Measurements from ENCODE around the gene LAMA3. TPM values are rescaled to one million over a fixed set of nuclear protein-coding genes. Genes with fewer than 3 reads are reported as not detected.

LAMA3 gene
- total RNA-seq, 1 donor from 2014 or later, result 106 TPM

DNA sequence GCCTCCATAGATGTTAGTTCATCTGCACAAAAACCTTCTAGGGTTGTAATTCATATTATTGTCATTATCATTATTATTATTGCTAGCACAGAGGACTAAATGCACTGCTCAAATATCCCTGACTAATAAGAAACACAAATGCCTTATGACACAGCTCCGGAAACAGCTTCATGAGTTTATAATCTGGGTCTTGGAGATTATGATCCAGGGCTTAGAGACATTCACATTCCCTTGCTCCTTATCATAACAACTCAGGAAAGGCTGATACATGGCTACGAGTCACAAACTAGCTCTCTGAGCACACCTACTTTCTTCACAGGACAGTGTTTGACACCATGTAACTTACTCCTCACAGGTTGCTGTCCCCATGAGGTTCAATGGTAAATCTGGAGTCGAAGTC is 223.1 kb downstream of the LAMA3 start:
- intact Hi-C loops (cut with DNase I), result no loop called here
- Histone ChIP-seq H3K27ac (no peak overlapping the region), H3K4me3 (no peak overlapping the region), H3K9me3 (no peaks in the 10 kb centered on the region), H3K36me3 (peaks cover 0 to 69% of the 10 kb centered on the region in 2 donors), H3K4me1 (no peaks in the 10 kb centered on the region), H3K27me3 (no peaks in the 10 kb centered on the region)
- TF ChIP-seq, protein P1, sequence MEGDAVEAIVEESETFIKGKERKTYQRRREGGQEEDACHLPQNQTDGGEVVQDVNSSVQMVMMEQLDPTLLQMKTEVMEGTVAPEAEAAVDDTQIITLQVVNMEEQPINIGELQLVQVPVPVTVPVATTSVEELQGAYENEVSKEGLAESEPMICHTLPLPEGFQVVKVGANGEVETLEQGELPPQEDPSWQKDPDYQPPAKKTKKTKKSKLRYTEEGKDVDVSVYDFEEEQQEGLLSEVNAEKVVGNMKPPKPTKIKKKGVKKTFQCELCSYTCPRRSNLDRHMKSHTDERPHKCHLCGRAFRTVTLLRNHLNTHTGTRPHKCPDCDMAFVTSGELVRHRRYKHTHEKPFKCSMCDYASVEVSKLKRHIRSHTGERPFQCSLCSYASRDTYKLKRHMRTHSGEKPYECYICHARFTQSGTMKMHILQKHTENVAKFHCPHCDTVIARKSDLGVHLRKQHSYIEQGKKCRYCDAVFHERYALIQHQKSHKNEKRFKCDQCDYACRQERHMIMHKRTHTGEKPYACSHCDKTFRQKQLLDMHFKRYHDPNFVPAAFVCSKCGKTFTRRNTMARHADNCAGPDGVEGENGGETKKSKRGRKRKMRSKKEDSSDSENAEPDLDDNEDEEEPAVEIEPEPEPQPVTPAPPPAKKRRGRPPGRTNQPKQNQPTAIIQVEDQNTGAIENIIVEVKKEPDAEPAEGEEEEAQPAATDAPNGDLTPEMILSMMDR (IDR thresholded peaks at IDR 0.05), result no peak
- TF ChIP-seq POLR2AphosphoS5 (IDR thresholded peaks at IDR 0.05; ENCODE audit: insufficient read depth in 1 of 2, low read depth in 1 of 2) (no peak), POLR2A (IDR thresholded peaks at IDR 0.05) (no peak)
- no peak for DNase-seq (ENCODE audit: extremely low spot score in 2 of 2)

DNA sequence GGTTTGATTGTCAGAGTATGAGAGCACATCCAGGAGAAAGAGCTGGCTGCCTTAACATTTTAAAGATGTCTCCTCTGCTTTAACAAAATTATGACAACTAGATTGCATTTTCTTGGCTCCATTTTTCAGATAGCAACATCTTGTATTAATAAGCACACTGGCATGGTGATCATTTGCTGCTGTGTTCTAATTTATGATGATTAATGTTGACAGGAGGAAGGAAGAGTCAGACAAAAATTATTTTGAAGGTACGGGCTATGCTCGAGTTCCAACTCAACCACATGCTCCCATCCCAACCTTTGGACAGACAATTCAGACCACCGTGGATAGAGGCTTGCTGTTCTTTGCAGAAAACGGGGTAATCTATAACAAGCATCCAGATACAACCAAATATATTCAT is 227.1 kb downstream of the LAMA3 start:
- H3K9me3 ChIP-seq, result no peaks in the 10 kb centered on the region
- peaks cover 0 to 47% of the 10 kb centered on the region in 2 donors for H3K36me3 ChIP-seq
- no peaks in the 10 kb centered on the region for H3K27me3 ChIP-seq
- DNase-seq (ENCODE audit: extremely low spot score in 2 of 2), result no peak
- no peak overlapping the region for H3K27ac ChIP-seq
- no peaks in the 10 kb centered on the region for H3K4me1 ChIP-seq
- intact Hi-C loops (cut with DNase I), result no loop called here
- no peak for TF ChIP-seq POLR2A (IDR thresholded peaks at IDR 0.05)
- TF ChIP-seq POLR2AphosphoS5 (IDR thresholded peaks at IDR 0.05; ENCODE audit: insufficient read depth in 1 of 2, low read depth in 1 of 2), result no peak
- TF ChIP-seq, protein P1 (IDR thresholded peaks at IDR 0.05), result no peak
- H3K4me3 ChIP-seq, result no peak overlapping the region

DNA sequence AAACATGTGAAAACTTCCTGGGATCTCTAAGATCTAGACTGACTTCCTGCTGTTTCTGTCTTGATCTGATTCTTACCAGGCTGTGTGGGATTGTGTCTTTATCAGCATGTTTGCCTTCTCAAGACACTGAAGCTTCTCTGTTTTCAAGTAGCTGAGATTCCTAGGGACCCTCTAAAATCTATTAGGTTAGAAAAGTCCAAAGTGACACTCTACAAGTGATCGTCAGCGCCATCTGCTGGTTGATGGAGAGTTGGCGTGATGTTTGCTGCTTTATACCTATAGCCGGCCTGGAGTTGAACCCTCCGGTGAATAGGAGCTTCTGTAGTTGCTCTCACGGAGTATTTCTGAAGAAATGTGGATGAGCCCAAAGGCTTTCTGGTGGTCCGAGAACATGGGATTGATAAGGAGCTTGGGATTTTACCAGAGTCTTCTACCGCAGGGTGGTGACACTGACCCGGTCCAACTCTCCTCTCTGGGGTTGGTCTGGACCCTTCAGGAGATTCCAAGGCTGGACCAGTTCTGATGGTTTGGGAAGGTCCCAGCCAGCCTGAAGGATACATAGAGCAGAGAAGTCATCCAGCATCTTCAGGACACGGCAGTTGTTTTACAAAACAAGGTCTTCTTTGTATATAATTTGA is 229.3 kb downstream of the LAMA3 start:
- Histone ChIP-seq H3K4me3 (no peak overlapping the region), H3K4me1 (no peaks in the 10 kb centered on the region), H3K27me3 (no peaks in the 10 kb centered on the region), H3K9me3 (no peaks in the 10 kb centered on the region), H3K27ac (no peak overlapping the region), H3K36me3 (peaks cover 0 to 49% of the 10 kb centered on the region in 2 donors)
- no peak for DNase-seq (ENCODE audit: extremely low spot score in 2 of 2)
- TF ChIP-seq POLR2AphosphoS5 (IDR thresholded peaks at IDR 0.05; ENCODE audit: insufficient read depth in 1 of 2, low read depth in 1 of 2), result no peak
- TF ChIP-seq, protein P1 (IDR thresholded peaks at IDR 0.05), result peak; percentile 48 to 72 (median 57)
- intact Hi-C loops (cut with DNase I), result no loop called here

DNA sequence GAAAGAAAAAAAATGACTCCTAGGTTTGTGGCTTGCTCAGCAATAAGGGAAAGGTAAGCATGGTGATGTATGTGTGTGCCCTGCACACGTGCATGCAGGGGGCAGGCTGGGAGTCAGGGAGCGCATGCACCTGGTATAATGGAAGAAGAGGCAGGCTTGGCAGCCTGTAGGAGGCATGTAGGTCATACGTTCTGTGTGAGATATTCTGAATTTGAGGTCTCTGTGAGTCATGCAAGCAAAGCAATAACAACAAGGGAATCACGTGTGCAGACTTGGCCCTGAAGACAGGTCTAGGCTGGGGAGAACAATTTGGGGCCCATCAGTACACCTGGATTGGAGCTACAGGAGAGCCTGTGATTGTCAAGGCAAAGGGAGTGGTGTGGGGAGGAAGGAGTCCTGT is 230.8 kb downstream of the LAMA3 start:
- H3K27me3 ChIP-seq, result no peaks in the 10 kb centered on the region
- H3K27ac ChIP-seq, result no peak overlapping the region
- no peaks in the 10 kb centered on the region for H3K9me3 ChIP-seq
- intact Hi-C loops (cut with DNase I), result no loop called here
- no peaks in the 10 kb centered on the region for H3K4me1 ChIP-seq
- TF ChIP-seq, protein P1 (IDR thresholded peaks at IDR 0.05), result no peak
- TF ChIP-seq POLR2A (IDR thresholded peaks at IDR 0.05), result no peak
- no peak for TF ChIP-seq POLR2AphosphoS5 (IDR thresholded peaks at IDR 0.05; ENCODE audit: insufficient read depth in 1 of 2, low read depth in 1 of 2)
- no peak for DNase-seq (ENCODE audit: extremely low spot score in 2 of 2)
- no peak overlapping the region for H3K4me3 ChIP-seq
- peaks cover 0 to 37% of the 10 kb centered on the region in 2 donors for H3K36me3 ChIP-seq

DNA sequence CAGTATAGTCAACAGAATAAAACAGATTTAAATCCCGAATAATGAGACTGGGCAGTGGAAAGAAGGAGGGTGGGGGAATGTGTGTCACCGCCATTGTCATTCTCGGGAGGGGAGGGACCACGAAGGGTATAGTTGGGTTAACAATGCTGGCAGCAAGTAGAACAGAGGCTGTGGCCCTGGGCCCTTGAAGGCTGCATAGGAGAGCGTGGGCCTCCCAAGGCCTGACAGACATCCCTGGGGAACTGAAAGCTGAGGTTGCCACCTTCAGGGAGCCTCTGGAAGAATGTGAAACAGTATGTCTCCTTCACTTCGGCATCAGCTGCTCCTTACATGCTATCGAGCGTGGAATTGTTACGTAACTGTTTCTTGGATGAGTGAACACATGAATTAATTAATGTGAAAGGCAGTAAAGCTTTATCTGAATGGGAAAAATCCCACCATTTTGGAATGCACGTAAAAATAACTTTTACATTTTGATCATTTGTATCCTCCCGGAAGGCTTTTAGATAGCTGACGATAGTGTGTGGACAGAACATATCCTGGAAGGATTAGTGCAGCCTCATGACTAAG is 232.5 kb downstream of the LAMA3 start:
- H3K4me3 ChIP-seq, result no peak overlapping the region
- intact Hi-C loops (cut with DNase I), result no loop called here
- no peak for TF ChIP-seq POLR2AphosphoS5 (IDR thresholded peaks at IDR 0.05; ENCODE audit: insufficient read depth in 1 of 2, low read depth in 1 of 2)
- no peaks in the 10 kb centered on the region for H3K4me1 ChIP-seq
- no peaks in the 10 kb centered on the region for H3K9me3 ChIP-seq
- H3K36me3 ChIP-seq, result peaks cover 0 to 30% of the 10 kb centered on the region in 2 donors
- no peak for DNase-seq (ENCODE audit: extremely low spot score in 2 of 2)
- H3K27ac ChIP-seq, result no peak overlapping the region
- no peaks in the 10 kb centered on the region for H3K27me3 ChIP-seq
